KMS-11 (cell line): Measurements from ENCODE around the gene MTF2.

ENCODE experiments used
- H2AFZ ChIP-seq: fragments of 200-600 bp; sonication (generic); 2 replicates; pipeline ENCODE4 v1.6.1; 2016; ENCODE audit warnings: antibody characterized with exemption, mixed run types, low read depth
- H3K27ac ChIP-seq: fragments of 200-600 bp; sonication (generic); 2 replicates; pipeline ENCODE4 v1.6.1; 2016; ENCODE audit warnings: mild to moderate bottlenecking, mixed run types
- H3K27me3 ChIP-seq: fragments of 200-600 bp; sonication (generic); 2 replicates; pipeline ENCODE4 v1.6.1; 2017; ENCODE audit warnings: mild to moderate bottlenecking, low read depth, mixed run types, moderate library complexity; ENCODE audit not compliant: insufficient read depth
- H3K36me3 ChIP-seq: fragments of 200-600 bp; sonication (generic); 2 replicates; pipeline ENCODE4 v1.6.1; 2017; ENCODE audit warnings: mild to moderate bottlenecking, mixed run types; ENCODE audit not compliant: insufficient read depth
- H3K4me1 ChIP-seq: fragments of 200-600 bp; sonication (generic); 2 replicates; pipeline ENCODE4 v1.6.1; 2016; ENCODE audit warnings: mild to moderate bottlenecking, low read depth, mixed run types; ENCODE audit not compliant: poor library complexity, severe bottlenecking
- H3K4me2 ChIP-seq: fragments of 200-600 bp; sonication (generic); 2 replicates; pipeline ENCODE4 v1.7.0; 2016; ENCODE audit warnings: mild to moderate bottlenecking, mixed run types
- H3K4me3 ChIP-seq: fragments of 200-600 bp; sonication (generic); IDR thresholded peaks from 2 replicates; pipeline ENCODE4 v1.6.1; 2017; ENCODE audit warnings: low read depth, low read length, mixed read lengths; ENCODE audit not compliant: insufficient read depth
- H3K79me2 ChIP-seq: fragments of 200-600 bp; sonication (generic); 2 replicates; pipeline ENCODE4 v1.6.1; 2016; ENCODE audit warnings: low read depth, mixed run types; ENCODE audit not compliant: insufficient read depth
- H3K9ac ChIP-seq: fragments of 200-600 bp; sonication (generic); 2 replicates; pipeline ENCODE4 v1.6.1; 2016; ENCODE audit warnings: mild to moderate bottlenecking, mixed run types
- H4K20me1 ChIP-seq: fragments of 200-600 bp; sonication (generic); 2 replicates; pipeline ENCODE4 v1.6.1; 2016; ENCODE audit warnings: mild to moderate bottlenecking, mixed run types; ENCODE audit not compliant: insufficient read depth
- CTCF ChIP-seq: fragments of 200-600 bp; sonication (generic); conservative IDR thresholded peaks from 2 replicates; pipeline ENCODE4 v1.6.1; 2017; ENCODE audit warnings: low read depth, mild to moderate bottlenecking, antibody characterized with exemption, low read length, moderate library complexity, mixed read lengths

Gene MTF2

GRCh38 chr1:93137604-93138292 is 58.7 kb downstream of the MTF2 start:
- H4K20me1 ChIP-seq = no peaks in the 10 kb centered on the region

GRCh38 chr1:93140106-93140505 is 61.0 kb downstream of the MTF2 start:
- H3K79me2 ChIP-seq = no peaks in the 10 kb centered on the region
- no peak overlapping the region for H3K27ac ChIP-seq
- H3K4me1 ChIP-seq = no peaks in the 10 kb centered on the region
- no peak overlapping the region for H3K4me3 ChIP-seq
- TF ChIP-seq CTCF = no peak
- no peaks in the 10 kb centered on the region for H3K27me3 ChIP-seq
- no peak overlapping the region for H3K9ac ChIP-seq
- no peaks in the 10 kb centered on the region for H4K20me1 ChIP-seq
- H3K36me3 ChIP-seq = no peaks in the 10 kb centered on the region
- no peak overlapping the region for H2AFZ ChIP-seq
- H3K4me2 ChIP-seq = no peak overlapping the region

More at GRCh38 chr1:93137604-93138292, 58.7 kb downstream of the MTF2 start:
- Histone ChIP-seq H3K27me3 (no peaks in the 10 kb centered on the region), H3K79me2 (no peaks in the 10 kb centered on the region), H3K4me3 (no peak overlapping the region), H3K36me3 (no peaks in the 10 kb centered on the region), H2AFZ (no peak overlapping the region), H3K27ac (no peak overlapping the region), H3K9ac (no peak overlapping the region), H3K4me2 (no peak overlapping the region), H3K4me1 (no peaks in the 10 kb centered on the region)
- TF ChIP-seq CTCF = no peak

GRCh38 chr1:93142161-93142560 is 63.1 kb downstream of the MTF2 start:
- Histone ChIP-seq H3K79me2 (no peaks in the 10 kb centered on the region), H3K4me3 (no peak overlapping the region), H2AFZ (no peak overlapping the region), H3K9ac (no peak overlapping the region), H3K27ac (no peak overlapping the region), H3K4me1 (no peaks in the 10 kb centered on the region), H3K27me3 (no peaks in the 10 kb centered on the region), H3K4me2 (no peak overlapping the region), H4K20me1 (no peaks in the 10 kb centered on the region), H3K36me3 (no peaks in the 10 kb centered on the region)
- no peak for TF ChIP-seq CTCF

GRCh38 chr1:93143136-93143535 is 64.1 kb downstream of the MTF2 start:
- no peak overlapping the region for H3K27ac ChIP-seq
- no peak overlapping the region for H3K9ac ChIP-seq
- no peaks in the 10 kb centered on the region for H4K20me1 ChIP-seq
- TF ChIP-seq CTCF = no peak
- H3K4me3 ChIP-seq = no peak overlapping the region
- H3K27me3 ChIP-seq = no peaks in the 10 kb centered on the region
- no peaks in the 10 kb centered on the region for H3K79me2 ChIP-seq
- H3K4me1 ChIP-seq = no peaks in the 10 kb centered on the region
- H3K36me3 ChIP-seq = no peaks in the 10 kb centered on the region
- no peak overlapping the region for H3K4me2 ChIP-seq
- H2AFZ ChIP-seq = no peak overlapping the region
